Glutamatergic neuron (in vitro differentiated cells): ENCODE measurements around the gene KRT37. TPM values are rescaled to one million over a fixed set of nuclear protein-coding genes. Genes with fewer than 3 reads are reported as not detected.
"Not testable (repeated sequence)": the region's sequence is repeated elsewhere in the genome, so short reads cannot be mapped to it uniquely, and the experiment has no call there.

Experiments used
- DNase-seq: peaks from one replicate; pipeline ENCODE4 v3.0.0; 2022
- H3K27ac Mint-ChIP-seq: one replicate; pipeline ENCODE4 v1.8.0; 2020; ENCODE audit warnings: mild to moderate bottlenecking, mixed read lengths, inconsistent platforms; ENCODE audit not compliant: unreplicated experiment
- H3K27me3 Mint-ChIP-seq: one replicate; pipeline ENCODE4 v1.8.0; 2020; ENCODE audit warnings: mild to moderate bottlenecking, moderate library complexity, mixed read lengths, inconsistent platforms; ENCODE audit not compliant: unreplicated experiment
- H3K36me3 Mint-ChIP-seq: one replicate; pipeline ENCODE4 v1.8.0; 2020; ENCODE audit warnings: mild to moderate bottlenecking, mixed read lengths, inconsistent platforms; ENCODE audit not compliant: unreplicated experiment
- H3K4me1 Mint-ChIP-seq: one replicate; pipeline ENCODE4 v1.8.0; 2020; ENCODE audit warnings: mild to moderate bottlenecking, low read depth, mixed read lengths, inconsistent platforms; ENCODE audit not compliant: unreplicated experiment
- H3K4me3 Mint-ChIP-seq: one replicate; pipeline ENCODE4 v1.8.0; 2020; ENCODE audit warnings: mild to moderate bottlenecking, mixed read lengths, inconsistent platforms; ENCODE audit not compliant: unreplicated experiment
- H3K9me3 Mint-ChIP-seq: one replicate; pipeline ENCODE4 v1.8.0; 2020; ENCODE audit warnings: mild to moderate bottlenecking, moderate library complexity, mixed read lengths, inconsistent platforms; ENCODE audit not compliant: unreplicated experiment
- total RNA-seq: library from RNA; stranded (reverse); fragmentation: NEBNext Ultra II Directional; extraction: Animal tissue kit (Norgen Biotek cat#: 25700); gene quantifications from one replicate; pipeline ENCODE4 v1.2.1, GENCODE V29; 2021; ENCODE audit not compliant: unreplicated experiment
- TF ChIP-seq, protein P1 (sequence below): fragments of 200-600 bp; sonication (generic); IDR thresholded peaks from one replicate; pipeline ENCODE4 v1.5.0; 2021; ENCODE audit not compliant: partially characterized antibody, unreplicated experiment

Gene KRT37
- total RNA-seq, 1 donor from 2014 or later, result not detected

DNA sequence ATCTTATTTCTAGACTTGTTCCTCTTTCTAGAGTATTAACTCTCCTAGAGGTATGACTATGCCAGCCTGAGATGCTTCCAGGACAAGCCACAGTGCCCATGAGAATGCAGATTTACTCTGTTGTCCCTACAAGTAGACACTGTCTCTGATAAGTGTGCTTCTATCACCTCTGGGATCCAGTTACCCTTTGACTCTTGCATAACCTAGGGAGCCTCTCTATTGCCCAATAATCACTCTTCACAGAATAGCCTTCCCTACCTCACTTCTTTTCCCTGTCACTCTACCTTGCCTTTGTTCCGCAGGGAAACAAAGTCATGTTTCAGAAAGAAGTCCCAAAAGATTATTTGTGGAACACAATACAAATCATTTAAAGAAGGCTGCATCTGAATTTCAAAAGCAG is 40.7 kb downstream of the KRT37 start:
- H3K4me3 Mint-ChIP-seq, result no peak overlapping the region
- H3K27ac Mint-ChIP-seq, result no peak overlapping the region
- DNase-seq, result no peak
- H3K36me3 Mint-ChIP-seq, result peaks cover 11% of the 10 kb centered on the region
- peaks cover 4% of the 10 kb centered on the region for H3K9me3 Mint-ChIP-seq
- H3K27me3 Mint-ChIP-seq, result no peaks in the 10 kb centered on the region
- TF ChIP-seq, protein P1, sequence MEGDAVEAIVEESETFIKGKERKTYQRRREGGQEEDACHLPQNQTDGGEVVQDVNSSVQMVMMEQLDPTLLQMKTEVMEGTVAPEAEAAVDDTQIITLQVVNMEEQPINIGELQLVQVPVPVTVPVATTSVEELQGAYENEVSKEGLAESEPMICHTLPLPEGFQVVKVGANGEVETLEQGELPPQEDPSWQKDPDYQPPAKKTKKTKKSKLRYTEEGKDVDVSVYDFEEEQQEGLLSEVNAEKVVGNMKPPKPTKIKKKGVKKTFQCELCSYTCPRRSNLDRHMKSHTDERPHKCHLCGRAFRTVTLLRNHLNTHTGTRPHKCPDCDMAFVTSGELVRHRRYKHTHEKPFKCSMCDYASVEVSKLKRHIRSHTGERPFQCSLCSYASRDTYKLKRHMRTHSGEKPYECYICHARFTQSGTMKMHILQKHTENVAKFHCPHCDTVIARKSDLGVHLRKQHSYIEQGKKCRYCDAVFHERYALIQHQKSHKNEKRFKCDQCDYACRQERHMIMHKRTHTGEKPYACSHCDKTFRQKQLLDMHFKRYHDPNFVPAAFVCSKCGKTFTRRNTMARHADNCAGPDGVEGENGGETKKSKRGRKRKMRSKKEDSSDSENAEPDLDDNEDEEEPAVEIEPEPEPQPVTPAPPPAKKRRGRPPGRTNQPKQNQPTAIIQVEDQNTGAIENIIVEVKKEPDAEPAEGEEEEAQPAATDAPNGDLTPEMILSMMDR, result no peak
- H3K4me1 Mint-ChIP-seq, result no peaks in the 10 kb centered on the region

DNA sequence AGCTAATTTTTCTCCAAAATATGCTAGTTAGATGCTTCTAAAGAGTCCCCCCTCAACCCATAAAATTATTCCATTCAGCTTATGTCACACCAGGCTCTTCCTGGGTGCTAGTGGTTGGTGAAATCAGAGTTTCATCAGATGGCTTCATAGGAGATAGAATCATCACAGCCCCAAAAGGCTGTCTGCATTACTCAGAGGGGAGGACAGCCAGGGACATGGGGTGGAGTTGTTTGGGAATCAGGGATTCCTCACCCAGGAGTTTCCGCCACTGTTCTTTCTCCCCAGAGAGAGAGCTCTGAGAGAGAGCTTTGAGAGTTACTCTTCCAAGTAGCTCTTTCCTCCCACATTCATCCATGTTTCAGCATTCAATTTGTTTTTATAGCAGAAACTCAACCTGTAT is 42.0 kb downstream of the KRT37 start:
- H3K4me1 Mint-ChIP-seq, result no peaks in the 10 kb centered on the region
- H3K9me3 Mint-ChIP-seq, result peaks cover 4% of the 10 kb centered on the region
- no peaks in the 10 kb centered on the region for H3K27me3 Mint-ChIP-seq
- TF ChIP-seq, protein P1, result no peak
- DNase-seq, result no peak
- H3K4me3 Mint-ChIP-seq, result no peak overlapping the region
- H3K36me3 Mint-ChIP-seq, result peaks cover 11% of the 10 kb centered on the region
- H3K27ac Mint-ChIP-seq, result no peak overlapping the region

DNA sequence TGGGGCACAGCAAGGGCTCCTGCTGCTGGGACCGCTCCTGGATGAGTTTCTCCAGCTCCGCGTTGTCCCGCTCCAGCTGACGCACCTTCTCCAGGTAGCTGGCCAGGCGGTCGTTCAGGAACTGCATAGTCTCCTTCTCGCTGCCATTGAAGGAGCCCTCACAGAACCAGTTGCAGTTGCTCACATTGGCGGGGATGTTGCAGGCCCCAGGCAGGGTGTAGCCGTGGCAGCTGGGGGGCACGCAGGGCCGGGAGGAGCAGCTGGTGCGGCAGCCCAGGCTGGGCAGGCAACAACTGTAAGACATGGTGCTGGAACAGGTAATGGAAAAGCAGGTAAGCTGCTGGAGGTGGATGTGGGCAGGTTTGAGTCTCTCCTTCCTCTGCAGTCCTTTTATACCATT is 42.4 kb downstream of the KRT37 start, which contains the start of gene KRT34:
Gene KRT34, minus strand, starts transcription at position 364 of the 400 bp plus-strand sequence. Its CDS starts 60 bp downstream, at position 304.
- not testable (repeated sequence) for H3K9me3 Mint-ChIP-seq, H3K27me3 Mint-ChIP-seq, DNase-seq, H3K27ac Mint-ChIP-seq, H3K4me3 Mint-ChIP-seq, H3K4me1 Mint-ChIP-seq
- H3K36me3 Mint-ChIP-seq, result peaks cover 11% of the 10 kb centered on the region

DNA sequence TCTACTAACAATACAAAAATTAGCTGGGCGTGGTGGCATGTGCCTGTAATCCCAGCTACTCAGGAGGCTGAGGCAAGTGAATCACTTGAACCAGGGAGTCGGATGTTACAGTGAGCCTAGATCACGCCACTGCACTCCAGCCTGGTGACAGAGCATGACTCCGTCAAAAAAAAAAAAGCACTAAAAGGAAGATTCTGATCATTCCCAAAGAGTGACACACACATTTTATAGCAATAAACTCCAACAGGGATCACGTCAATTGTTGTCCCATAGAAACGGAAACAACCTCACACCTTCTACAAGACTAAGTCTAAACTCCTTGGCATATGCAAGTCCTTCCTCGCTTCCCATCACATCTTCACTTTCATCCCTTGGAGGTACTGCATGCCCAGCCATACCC is 44.3 kb downstream of the KRT37 start:
- H3K9me3 Mint-ChIP-seq, H3K36me3 Mint-ChIP-seq, H3K27ac Mint-ChIP-seq, H3K4me3 Mint-ChIP-seq, H3K27me3 Mint-ChIP-seq, DNase-seq, H3K4me1 Mint-ChIP-seq: not testable (repeated sequence)

DNA sequence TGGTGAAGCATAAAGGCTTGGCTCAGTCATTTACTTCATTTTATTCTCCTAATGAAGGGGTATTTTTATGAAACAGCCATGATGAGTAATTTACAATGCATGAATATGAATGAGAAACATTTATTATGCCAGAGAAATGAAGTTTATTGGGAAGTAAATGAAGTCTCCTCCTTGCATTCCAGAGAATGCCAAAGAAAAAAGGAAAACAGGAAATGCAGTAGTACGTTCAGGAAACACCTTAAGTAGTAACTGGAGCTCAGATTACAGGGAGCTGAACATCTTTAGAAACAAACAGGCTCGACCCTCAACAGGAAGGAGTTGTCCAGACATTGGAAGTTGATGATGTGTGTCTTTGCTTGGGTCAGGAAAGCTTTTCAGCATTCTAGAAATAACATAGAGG is 46.8 kb downstream of the KRT37 start:
- peaks cover 2% of the 10 kb centered on the region for H3K9me3 Mint-ChIP-seq
- peaks cover 9% of the 10 kb centered on the region for H3K36me3 Mint-ChIP-seq
- H3K4me1 Mint-ChIP-seq, result no peaks in the 10 kb centered on the region
- DNase-seq, result no peak
- no peaks in the 10 kb centered on the region for H3K27me3 Mint-ChIP-seq
- no peak overlapping the region for H3K27ac Mint-ChIP-seq
- no peak overlapping the region for H3K4me3 Mint-ChIP-seq
- TF ChIP-seq, protein P1, result no peak

Other genes with a start within 250 kb of the KRT37 start
- gene KRTAP4-2, start 246.4 kb downstream of the KRT37 start, total RNA-seq, result not detected
- not detected for gene KRTAP4-1, start 239.7 kb downstream of the KRT37 start, total RNA-seq
- not detected for gene KRTAP9-1, start 234.7 kb downstream of the KRT37 start, total RNA-seq
- gene KRTAP9-2, start 197.9 kb downstream of the KRT37 start, total RNA-seq, result not detected
- gene KRTAP9-3, start 192.1 kb downstream of the KRT37 start, total RNA-seq, result not detected
- not detected for gene KRTAP9-8, start 186.6 kb downstream of the KRT37 start, total RNA-seq
- not detected for gene KRTAP9-4, start 174.9 kb downstream of the KRT37 start, total RNA-seq
- gene KRTAP9-9, start 169.2 kb downstream of the KRT37 start, total RNA-seq, result not detected
- not detected for gene KRTAP9-6, start 159.2 kb downstream of the KRT37 start, total RNA-seq
- not detected for gene KRTAP9-7, start 148.9 kb downstream of the KRT37 start, total RNA-seq
- not detected for gene KRTAP29-1, start 121.7 kb downstream of the KRT37 start, total RNA-seq
- gene KRTAP16-1, start 115.3 kb downstream of the KRT37 start, total RNA-seq, result not detected
- not detected for gene KRTAP17-1, start 108.9 kb downstream of the KRT37 start, total RNA-seq
- not detected for gene KRT33A, start 73.8 kb downstream of the KRT37 start, total RNA-seq
- 0.61 TPM for gene KRT33B, start 54.8 kb downstream of the KRT37 start, total RNA-seq
- not detected for gene KRT34, start 42.3 kb downstream of the KRT37 start, total RNA-seq
- not detected for gene KRT31, start 27.0 kb downstream of the KRT37 start, total RNA-seq
- gene KRT38, start 16.4 kb upstream of the KRT37 start, total RNA-seq, result not detected
- gene KRT32, start 42.8 kb upstream of the KRT37 start, total RNA-seq, result not detected
- gene KRT35, start 56.6 kb upstream of the KRT37 start, total RNA-seq, result not detected
- not detected for gene KRT36, start 65.3 kb upstream of the KRT37 start, total RNA-seq
- not detected for gene KRT13, start 81.0 kb upstream of the KRT37 start, total RNA-seq
- not detected for gene KRT15, start 94.3 kb upstream of the KRT37 start, total RNA-seq
- 0.69 TPM for gene KRT19, start 103.7 kb upstream of the KRT37 start, total RNA-seq
- not detected for gene KRT9, start 147.5 kb upstream of the KRT37 start, total RNA-seq
- gene KRT14, start 162.3 kb upstream of the KRT37 start, total RNA-seq, result not detected
- gene KRT16, start 188.2 kb upstream of the KRT37 start, total RNA-seq, result not detected
- gene KRT17, start 200.0 kb upstream of the KRT37 start, total RNA-seq, result not detected